Nephron progenitor cell (in vitro differentiated cells): Measurements from ENCODE around the gene IRX6.

Source experiments
- DNase-seq: peaks from one replicate; pipeline ENCODE4 v3.0.0; 2021
- H3K27ac Mint-ChIP-seq: 2 replicates; pipeline ENCODE4 v1.8.0; 2021; ENCODE audit warnings: mild to moderate bottlenecking, moderate library complexity, mixed read lengths
- H3K27me3 Mint-ChIP-seq: 2 replicates; pipeline ENCODE4 v1.8.0; 2021; ENCODE audit warnings: mild to moderate bottlenecking, low read depth, mixed read lengths; ENCODE audit not compliant: poor library complexity
- H3K36me3 Mint-ChIP-seq: 2 replicates; pipeline ENCODE4 v1.8.0; 2021; ENCODE audit warnings: low read depth, mixed read lengths
- H3K4me1 Mint-ChIP-seq: 2 replicates; pipeline ENCODE4 v1.8.0; 2021; ENCODE audit warnings: mixed read lengths
- H3K4me3 Mint-ChIP-seq: 2 replicates; pipeline ENCODE4 v1.8.0; 2021; ENCODE audit warnings: mild to moderate bottlenecking, moderate library complexity, mixed read lengths
- H3K9me3 Mint-ChIP-seq: 2 replicates; pipeline ENCODE4 v1.8.0; 2021; ENCODE audit warnings: mild to moderate bottlenecking, moderate library complexity, mixed read lengths
- TF ChIP-seq, protein P1 (sequence below): fragments of 200-600 bp; sonication (generic); IDR thresholded peaks from 2 replicates; pipeline ENCODE4 v1.5.0; 2021; ENCODE audit warnings: antibody characterized with exemption

The IRX6 gene

DNA sequence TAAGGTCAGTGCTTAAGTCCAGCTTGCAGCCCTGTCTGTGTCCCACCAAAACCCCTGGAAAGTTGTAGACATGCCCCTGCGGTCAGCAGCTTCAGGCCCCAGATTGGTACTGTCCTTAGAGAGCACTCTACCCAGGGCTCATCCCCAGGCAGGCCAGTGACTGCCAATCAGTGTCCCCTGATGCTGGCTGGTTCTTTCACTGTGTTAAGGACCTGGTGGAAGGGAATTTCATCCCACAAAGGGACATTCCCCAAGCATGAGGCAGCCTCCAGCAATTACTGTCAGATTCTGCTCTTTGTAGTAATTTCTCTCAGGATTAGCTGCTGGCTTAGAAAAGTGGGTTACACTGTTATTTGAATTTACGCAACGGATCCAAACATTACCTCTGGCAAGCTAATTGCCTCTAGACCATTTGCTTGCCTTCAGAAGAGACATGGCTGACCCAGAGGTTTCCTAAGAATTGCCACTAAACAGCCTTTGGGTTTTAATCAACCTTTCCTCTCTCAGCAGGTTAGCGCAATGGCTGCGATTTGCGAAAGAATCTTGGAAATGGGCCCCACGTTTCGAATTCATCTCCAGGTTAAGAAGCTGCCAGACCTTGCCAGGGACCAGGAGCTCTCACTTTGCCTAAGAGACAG is 5.9 kb downstream of the IRX6 start:
- Mint-ChIP-seq H3K27ac (no peak overlapping the region), H3K36me3 (no peaks in the 10 kb centered on the region), H3K4me1 (peaks cover 26% of the 10 kb centered on the region), H3K9me3 (no peaks in the 10 kb centered on the region), H3K27me3 (peaks cover 100% of the 10 kb centered on the region), H3K4me3 (peak overlapping the region; percentile 87)
- DNase-seq, result no peak
- TF ChIP-seq, protein P1, sequence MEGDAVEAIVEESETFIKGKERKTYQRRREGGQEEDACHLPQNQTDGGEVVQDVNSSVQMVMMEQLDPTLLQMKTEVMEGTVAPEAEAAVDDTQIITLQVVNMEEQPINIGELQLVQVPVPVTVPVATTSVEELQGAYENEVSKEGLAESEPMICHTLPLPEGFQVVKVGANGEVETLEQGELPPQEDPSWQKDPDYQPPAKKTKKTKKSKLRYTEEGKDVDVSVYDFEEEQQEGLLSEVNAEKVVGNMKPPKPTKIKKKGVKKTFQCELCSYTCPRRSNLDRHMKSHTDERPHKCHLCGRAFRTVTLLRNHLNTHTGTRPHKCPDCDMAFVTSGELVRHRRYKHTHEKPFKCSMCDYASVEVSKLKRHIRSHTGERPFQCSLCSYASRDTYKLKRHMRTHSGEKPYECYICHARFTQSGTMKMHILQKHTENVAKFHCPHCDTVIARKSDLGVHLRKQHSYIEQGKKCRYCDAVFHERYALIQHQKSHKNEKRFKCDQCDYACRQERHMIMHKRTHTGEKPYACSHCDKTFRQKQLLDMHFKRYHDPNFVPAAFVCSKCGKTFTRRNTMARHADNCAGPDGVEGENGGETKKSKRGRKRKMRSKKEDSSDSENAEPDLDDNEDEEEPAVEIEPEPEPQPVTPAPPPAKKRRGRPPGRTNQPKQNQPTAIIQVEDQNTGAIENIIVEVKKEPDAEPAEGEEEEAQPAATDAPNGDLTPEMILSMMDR, result no peak

DNA sequence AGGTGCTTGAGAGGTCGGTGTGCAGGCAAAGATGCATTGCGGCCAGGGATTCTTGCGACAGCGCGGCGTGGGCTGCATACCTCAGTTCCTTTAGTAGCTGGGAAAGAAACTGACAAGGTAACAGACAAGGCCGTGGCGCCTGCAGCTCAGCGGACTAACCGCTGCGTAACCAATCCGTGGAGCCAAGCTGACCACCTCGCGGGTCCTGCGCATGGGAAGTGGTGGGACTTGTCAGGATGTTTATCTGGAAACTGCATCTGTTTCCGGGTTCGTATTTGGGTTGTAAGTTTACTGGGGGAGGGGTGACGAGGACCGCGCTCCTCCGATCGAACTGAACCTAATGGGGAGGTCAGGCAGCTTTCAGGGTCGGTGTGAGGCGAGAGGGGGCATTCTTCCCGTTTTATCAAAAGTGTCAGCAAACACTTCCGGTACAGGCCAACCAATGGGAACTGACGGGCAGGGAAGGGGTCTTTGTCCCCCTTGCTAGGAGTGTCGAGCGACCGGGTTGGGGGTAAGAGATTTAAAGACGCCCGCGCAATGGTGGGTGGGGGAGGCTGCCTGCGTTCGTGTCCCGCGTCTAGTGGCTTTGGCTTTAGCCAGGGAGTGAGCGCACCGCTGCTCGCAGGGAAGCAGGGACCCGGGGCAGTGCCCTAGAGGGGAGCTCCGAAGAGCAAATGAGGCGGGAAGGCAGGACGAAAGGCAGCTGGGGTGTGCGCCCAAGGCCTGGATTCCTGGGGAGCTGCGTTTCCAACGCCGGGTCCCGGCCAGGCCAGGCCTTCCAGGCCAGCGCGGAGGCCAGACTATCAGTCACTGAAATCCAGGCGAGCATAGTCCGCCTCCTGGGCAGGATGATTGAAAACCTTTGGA is 7.0 kb downstream of the IRX6 start:
- H3K36me3 Mint-ChIP-seq, result no peaks in the 10 kb centered on the region
- H3K9me3 Mint-ChIP-seq, result no peaks in the 10 kb centered on the region
- peak; percentile 24 for DNase-seq
- H3K4me3 Mint-ChIP-seq, result peak overlapping the region; percentile 87
- no peak overlapping the region for H3K27ac Mint-ChIP-seq
- H3K27me3 Mint-ChIP-seq, result peaks cover 100% of the 10 kb centered on the region
- peaks cover 17% of the 10 kb centered on the region for H3K4me1 Mint-ChIP-seq
- TF ChIP-seq, protein P1, result no peak

DNA sequence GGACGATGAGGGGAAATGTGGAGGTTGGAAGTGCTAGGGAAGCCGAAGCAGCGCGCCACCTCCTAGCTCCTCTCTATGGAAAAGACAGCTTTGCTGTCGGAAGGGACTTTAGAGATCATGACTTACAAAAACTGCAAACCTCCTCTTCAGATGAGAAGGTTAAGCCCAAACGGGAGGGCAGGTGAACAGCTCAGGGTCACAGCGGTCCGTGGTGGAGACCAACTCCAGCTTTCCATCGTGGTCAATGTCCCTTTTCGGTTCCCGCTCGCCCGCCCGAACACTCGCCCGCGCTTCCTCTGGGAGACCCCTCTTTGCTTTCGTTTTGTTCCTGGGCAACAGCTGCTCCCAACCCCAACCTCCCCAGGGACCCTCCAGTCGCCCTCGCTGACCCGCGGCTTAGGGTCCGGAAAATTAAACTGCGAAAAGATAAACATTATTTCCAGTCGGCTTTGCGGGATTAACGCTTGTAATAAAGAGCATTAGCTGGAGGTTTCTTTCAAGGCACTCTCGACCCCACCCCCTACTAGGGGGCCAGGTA is 7.7 kb downstream of the IRX6 start:
- DNase-seq, result no peak
- Mint-ChIP-seq H3K9me3 (no peaks in the 10 kb centered on the region), H3K27me3 (peaks cover 100% of the 10 kb centered on the region), H3K27ac (no peak overlapping the region), H3K4me3 (peak overlapping the region; percentile 87), H3K4me1 (peaks cover 17% of the 10 kb centered on the region), H3K36me3 (no peaks in the 10 kb centered on the region)
- TF ChIP-seq, protein P1, result no peak

DNA sequence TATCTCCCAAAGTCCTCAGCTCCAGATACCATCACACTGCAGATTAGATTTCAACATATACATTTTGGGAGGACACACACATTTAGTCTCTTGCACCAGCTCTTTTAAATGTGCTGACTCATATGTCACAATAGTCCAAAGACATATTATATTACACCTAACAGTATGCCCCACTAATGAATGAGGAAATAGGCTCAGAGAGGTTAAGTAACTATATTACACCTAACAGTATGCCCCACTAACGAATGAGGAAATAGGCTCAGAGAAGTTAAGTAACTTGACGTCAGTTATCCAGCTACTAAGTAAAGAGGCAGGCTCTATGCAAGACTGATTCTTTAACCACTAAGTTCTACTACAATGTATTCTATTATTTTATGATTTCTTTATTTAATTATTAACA is 9.7 kb downstream of the IRX6 start:
- Mint-ChIP-seq H3K27me3 (peaks cover 95% of the 10 kb centered on the region), H3K9me3 (no peaks in the 10 kb centered on the region), H3K36me3 (no peaks in the 10 kb centered on the region), H3K4me3 (no peak overlapping the region), H3K27ac (no peak overlapping the region), H3K4me1 (peaks cover 13% of the 10 kb centered on the region)
- DNase-seq, result no peak
- TF ChIP-seq, protein P1, result no peak

DNA sequence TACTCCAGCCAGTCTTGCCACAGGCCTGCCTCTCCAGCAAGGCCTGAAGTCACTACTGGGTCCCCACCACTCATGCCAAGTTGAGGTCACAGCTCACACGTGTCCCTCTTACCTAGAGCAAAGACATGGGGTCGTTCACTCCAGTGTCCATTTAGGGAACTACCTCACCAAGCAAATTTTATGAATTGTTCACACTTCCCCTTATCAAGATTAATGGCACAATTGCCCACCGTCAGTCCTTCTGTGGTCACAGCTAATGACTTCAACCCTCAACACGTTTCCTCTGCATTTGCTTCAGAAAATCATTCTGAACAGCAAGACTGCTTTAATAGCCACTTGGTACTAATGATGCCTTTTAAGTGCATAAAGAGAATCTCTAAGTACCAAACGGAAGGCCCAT is 14.6 kb downstream of the IRX6 start:
- Mint-ChIP-seq H3K27ac (no peak overlapping the region), H3K4me3 (no peak overlapping the region), H3K27me3 (peaks cover 86% of the 10 kb centered on the region), H3K36me3 (no peaks in the 10 kb centered on the region), H3K9me3 (no peaks in the 10 kb centered on the region), H3K4me1 (no peaks in the 10 kb centered on the region)
- DNase-seq, result no peak
- TF ChIP-seq, protein P1, result no peak
